T1000 (cell line): ENCODE measurements around the gene DGCR8.

ENCODE experiments used
- DNase-seq: peaks from one replicate; lab custom pipeline; 2025; ENCODE audit warnings: mixed read lengths; lab: John Stamatoyannopoulos, UW

Gene DGCR8

DNA sequence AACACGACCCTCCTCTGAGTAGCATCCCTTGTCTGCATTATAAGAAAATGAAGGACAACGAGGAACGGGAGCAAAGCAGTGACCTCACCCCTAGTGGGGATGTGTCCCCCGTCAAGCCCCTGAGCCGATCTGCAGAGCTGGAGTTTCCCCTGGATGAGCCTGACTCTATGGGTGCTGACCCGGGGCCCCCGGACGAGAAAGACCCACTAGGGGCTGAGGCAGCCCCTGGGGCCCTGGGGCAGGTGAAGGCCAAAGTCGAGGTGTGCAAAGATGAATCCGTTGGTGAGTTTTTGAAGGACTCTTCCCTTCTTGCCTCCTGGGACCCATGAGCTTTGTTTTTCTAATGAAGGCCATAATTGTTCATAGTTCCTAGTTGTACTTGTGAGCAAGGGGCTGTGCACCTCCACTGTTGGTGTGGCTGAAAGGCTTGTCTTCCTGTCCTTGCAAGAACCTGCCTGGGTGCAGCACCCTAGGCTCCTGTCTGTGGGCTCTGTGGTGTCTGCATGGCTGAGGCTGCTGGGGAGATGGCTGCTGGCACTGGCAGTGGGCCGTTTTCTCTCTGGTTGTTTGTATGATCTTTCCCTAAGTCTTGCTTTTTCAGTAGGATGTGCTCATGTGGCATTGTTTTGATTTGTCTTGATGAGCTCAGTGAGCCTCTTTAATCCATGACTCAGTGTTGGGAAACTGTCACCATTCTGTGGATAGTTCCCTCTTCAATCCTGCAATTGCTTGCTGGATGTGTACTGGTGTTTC lies 10.1 kb downstream of the DGCR8 start:
- no peak for DNase-seq

DNA sequence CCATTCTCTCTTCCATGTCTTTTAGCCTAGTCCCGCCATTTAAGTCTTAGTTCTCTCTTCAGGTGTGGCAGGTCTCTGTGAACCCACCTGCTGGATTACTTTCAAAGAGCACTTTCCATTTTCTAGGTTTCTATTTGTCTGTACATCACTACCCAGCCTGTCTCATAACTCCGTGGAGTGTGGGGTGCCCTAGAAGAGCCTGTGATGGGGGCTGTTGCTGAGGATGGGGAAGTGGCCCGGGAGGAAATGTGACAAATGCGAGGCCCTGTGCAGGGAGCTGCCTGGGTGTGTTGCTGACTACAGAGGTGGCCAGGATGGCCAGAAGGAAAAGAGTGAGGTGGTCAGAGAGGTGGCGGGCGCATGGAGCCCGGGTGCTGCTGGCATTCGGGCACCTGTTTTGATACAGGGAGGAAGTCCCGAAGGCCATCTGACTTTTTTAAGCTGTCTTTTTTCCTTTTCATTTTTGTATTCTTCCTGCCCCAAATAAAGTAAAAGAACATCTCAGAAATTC lies 10.7 kb downstream of the DGCR8 start:
- DNase-seq = no peak

DNA sequence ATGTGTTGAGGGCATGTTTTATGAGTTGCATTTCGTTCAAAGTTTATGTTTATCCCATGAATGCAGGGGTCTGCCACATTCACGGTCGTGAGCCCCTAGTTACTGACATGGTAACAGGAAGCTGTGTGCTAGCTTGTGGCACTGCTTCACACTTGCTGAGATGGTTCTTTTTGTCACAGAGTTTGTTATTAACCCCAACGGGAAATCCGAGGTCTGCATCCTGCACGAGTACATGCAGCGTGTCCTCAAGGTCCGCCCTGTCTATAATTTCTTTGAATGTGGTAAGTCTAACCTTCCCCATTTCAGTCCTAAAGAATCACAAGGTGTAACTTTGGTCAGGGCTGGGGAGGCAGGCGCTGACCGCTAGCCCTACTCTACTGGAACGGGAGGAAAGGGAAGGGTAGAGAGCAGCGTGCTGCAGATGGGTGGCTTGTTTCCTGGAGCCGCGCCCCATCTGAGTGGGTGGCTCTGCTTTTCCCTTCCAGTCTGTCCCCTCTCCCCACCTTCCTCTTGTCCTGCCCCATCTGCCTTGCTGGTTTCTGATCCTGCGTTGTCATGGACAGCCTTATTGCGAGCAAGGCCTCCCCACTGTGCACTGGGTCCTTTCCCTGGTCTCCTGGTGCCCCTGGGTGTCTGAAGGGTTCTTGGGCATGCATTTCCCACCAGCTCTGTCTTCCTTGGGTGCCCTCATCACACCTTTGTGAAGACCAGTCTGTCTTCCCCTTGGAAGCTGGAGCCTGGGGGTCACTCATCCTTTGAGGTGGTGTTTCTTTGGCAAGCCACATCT lies 11.8 kb downstream of the DGCR8 start:
- no peak for DNase-seq

DNA sequence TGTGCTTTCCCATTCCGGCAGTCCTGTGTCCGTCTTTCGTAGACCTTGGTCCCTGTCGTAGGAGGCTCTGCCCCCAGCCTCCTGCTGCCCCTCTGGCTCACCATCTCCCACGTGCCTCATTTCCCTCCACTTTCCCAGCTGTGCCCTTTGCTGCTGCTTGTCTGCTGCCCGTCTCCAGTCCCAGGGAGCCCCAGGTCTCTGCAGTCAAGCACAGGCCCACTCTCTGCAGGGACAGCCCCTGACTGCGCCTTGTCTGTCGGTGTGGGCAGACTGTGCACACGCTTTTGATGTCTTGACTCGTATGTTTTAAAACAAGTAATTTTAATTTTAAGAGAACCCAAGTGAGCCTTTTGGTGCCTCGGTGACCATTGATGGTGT lies 12.4 kb downstream of the DGCR8 start:
- no peak for DNase-seq

DNA sequence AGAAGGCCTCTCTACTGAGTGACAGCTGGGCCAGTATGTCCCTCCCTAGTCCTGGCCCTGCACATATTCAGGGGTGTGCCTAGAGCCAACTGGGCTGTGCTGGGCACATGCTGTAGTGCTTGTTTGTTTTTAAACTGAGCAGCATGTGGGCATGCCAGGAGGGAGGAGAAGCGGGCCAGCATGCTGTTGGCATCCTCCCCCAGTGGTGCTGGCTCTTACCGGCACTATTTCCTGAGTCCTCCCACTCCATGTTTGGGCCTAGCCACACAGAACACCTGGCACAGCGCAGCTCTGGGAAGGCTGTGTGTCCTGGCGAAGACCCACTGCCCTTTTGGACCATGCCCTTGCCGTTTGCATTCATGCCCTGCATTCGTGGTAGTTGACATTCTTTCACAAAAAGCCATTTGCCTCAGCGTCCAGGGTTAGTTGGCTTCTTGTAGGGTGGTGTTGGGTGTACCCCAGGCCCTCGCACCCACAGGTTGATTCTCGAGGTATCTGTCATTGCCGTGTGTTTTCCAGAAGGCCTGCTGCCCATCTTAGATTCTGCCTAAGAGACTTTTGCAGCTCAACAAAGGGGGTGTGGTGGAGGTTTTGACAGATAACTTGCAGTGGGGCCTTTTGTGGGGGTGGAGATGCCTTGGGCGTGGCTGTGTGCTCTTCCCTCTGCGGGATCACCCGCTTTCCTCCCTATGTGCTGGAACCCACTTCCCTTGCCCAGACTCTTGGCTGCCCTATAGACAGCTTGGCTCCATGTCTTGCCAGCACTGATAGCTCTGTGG lies 13.6 kb downstream of the DGCR8 start:
- no peak for DNase-seq

DNA sequence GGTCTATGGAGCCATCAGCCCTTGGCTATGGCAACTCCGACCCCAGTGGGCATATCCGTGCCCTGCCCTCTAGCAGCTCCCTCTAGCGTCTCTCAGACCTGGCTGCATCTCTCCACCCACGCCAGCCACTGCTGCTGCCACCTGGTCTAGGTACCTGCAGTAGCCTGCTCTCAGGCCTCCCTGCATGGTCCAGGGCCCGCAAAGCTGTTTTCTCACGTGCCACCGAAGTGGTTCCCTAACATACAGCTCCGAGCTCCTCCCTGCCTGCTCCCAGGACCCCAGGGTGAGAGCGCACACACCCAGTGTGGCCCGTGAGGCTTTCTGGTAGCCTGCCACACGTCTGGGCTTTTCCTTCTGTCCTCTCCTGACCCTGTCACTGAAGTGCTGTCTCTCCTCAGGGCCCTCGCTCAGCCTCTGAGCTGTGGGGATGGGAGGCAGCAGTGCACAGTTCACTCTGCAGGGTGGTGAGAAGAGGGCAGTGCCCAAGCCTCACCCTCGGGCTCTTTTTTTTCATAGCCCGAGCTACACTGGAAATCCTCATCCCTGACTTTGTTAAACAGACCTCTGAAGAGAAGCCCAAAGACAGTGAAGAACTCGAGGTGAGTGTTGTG lies 14.3 kb downstream of the DGCR8 start:
- DNase-seq = no peak

DNA sequence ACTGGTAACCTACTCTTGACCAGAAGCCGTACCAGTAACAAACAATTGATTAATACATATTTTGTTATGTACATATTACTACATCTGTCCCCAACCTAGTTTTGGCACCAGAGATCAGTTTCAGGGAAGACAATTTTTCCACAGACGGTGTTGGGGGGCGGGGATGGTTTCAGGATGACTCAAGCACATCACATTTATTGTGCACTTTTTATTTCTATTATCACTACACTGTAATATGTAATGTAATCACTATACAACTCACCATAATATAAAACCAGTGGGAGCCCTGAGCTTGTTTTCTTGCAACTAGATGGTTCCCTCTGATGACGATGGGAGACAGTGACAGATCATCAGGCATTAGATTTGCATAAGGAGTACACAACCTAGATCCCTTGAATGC lies 15.5 kb downstream of the DGCR8 start:
- no peak for DNase-seq

DNA sequence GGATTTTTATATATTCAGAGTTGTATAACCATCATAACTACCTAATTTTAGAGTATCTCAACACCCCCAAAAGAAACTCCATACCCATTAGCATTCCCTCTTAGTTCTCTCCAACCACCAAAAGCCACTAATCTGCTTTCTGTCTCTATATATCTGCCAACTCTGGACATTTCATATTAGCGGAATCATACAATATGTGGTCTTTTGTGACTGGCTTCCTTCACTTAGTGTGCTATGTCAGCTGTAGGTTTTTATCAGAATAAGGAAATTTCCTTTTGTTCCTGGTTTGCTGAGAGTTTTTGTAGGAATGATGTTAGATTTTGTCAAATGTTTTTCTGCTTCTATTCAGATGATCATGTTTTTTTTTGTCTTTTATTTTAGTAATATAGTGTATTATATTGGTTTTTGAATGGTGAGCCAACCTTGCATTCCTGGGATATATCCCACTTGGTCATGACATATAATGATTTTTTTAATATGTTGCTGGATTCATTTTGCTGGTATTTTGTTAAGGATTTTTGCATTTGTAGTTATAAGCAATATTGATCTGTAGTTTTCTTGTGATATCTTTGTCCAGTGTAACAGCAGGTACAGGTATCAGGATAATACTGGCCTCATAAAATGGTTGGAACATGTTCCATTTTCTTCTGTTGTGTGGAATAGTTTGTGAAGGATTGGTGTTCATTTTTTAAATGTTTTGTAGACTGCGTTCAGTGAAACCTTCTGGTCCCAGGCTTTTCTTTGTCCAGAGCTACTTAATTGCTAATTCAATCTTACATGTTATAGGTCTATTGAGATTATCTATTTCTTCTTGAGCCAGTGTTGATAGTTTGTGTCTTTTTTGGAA lies 16.8 kb downstream of the DGCR8 start:
- no peak for DNase-seq

DNA sequence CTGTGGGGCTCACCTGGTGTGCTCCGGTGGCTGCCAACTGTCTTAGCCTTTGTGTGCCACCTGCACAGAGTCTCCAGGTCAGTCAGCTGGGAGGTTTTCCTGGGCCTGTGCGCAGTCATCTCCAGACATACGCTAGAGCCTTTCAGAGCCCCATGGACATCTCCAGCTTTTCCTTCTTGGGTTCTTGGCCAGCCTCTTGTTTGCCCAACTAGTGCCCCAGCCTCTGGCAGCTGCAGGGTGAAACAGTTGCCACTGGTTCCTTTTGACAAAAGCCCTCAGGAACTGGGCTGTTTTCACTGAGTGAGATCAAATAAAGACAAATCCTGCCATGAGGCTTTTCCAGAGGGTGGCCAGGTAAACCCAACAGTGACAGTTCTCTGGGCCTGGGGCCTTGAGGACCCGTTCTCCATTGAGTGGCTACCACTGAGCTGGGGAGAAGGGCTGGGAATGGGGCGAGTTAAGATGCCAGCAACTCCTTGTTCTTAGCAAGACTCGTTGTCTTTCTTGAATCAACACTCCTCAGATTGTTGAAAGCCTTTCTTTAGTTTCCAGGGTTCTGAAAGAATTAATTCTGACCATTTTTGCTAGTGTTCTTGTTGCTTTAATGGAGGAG lies 19.2 kb downstream of the DGCR8 start:
- DNase-seq = no peak

DNA sequence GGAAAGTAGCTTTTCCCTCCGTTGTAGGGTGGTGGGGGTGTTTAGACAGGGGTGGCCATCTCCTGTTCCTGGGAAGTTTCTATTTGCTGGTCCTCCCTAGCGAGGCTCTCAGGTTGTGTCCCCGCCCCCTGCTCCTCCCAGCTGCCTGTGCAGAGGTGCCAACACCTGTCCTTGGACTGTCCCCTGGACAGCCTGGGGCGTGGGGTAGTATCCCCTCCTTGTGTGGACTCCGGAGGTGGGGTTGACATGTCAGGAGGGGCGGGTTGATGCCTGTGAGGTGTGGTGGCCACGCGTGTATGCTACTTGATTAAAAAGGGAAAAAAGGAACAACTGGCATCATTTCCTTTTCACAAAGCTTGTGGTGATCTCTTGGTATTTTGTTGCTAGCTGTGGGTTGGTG lies 21.6 kb downstream of the DGCR8 start:
- no peak for DNase-seq

DNA sequence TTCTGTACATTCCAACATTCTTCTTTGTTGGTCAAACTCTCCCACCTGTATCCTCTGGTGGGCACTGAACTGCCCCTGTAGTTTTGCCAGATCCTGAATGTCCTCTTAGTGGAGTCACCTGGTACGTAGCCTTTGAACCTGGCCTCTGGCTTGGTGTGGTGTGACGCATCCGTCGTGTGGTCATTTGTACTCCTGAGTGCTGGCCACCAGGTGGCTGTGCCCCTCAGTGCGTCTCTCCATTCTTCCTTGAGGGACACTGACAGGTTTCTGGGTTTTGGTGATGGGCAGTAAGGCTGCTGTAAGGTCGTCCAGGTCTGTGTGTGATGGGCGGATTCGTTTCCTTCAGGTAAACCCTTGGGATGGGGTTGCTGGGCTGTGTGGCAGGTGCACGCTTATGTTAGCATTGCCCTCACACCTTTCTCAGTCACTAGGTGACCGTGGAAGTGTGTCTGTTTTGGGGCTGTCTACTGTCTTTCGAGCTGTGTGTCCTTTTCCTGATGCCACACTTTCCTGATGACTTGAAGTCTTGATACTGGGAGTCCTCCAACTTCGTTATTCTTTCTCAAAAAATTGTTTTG lies 22.3 kb downstream of the DGCR8 start:
- DNase-seq = no peak

DNA sequence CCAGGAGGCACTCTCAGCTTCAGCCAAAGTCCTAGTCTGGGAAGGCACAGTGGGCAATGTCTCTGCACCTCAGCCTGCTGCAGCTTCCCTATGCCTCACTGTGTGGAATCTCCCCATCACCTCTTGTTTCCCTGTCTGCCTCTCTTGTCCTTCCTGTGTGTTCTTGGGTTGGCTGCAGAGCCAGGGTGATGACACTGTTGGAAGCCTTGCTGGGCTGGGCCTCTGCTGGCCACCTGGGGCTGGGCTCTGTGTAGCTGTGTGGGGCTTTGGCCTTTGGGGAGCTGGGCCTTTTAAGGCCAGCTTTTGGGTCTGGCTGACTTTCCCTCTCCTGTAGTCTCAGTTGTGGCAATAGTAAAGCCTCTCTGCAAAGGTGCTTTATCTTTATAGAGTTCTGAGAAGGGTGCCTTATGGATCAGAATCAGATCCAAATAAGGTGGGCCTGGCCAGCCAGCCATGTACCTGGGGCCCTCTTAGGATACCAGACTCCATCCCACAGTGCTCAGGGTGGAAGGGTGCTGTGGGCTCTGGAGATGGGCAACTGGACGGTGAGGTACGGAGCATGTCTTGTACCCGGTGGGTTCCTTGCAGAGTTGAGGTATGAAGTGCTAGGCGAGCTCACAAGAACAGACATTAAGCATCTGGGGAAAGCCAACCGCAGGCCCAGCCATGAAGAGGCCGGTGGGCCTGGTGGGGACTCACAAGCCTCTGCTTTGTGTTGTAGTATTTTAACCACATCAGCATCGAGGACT lies 25.6 kb downstream of the DGCR8 start:
- DNase-seq = no peak

DNA sequence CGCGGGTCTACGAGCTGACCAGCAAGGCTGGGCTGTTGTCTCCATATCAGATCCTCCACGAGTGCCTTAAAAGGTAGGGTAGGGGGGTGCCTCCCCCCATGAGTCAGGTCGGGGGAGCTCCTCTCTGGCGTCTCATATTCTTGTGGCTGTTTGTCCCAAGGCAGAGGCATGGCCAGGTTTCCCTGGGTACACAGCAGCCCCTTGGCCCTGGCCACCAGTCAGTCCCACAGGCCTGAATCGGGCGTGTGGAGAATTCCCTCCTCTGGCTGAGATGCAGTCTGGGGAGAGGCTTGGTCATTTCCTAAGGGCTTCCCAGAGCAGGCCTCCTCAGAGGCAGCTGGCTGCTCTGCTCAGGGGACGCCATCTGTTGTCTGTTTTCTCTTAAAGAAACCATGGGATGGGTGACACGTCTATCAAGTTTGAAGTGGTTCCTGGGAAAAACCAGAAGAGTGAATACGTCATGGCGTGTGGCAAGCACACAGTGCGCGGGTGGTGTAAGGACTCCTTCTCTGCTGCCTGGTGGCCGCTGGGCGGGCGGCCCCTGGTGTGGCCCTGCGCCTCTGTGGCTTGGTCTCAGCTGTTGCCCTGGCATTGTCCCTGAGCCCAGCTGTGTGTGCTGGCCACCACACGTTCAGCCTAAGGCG lies 26.3 kb downstream of the DGCR8 start:
- no peak for DNase-seq

DNA sequence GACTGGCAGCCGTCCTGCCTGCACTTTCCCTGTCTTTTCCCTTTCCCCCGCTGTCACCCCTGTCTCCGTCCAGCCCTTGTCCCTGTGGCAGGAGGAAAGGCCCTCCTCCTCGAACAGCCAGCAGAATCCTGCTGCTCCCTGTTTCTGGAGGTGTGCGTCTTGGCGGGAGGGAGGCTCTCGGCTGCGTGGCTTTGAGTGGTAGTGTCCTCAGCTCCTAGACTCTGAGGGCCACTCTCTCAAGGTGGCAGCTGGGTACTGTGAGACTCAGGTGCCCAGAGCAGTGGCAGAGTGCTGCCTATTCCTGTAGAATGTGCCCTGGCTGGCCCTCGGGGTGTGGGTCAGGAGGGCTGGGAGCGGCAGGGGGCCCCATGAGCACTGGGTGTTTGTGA lies 26.8 kb downstream of the DGCR8 start:
- DNase-seq = no peak

DNA sequence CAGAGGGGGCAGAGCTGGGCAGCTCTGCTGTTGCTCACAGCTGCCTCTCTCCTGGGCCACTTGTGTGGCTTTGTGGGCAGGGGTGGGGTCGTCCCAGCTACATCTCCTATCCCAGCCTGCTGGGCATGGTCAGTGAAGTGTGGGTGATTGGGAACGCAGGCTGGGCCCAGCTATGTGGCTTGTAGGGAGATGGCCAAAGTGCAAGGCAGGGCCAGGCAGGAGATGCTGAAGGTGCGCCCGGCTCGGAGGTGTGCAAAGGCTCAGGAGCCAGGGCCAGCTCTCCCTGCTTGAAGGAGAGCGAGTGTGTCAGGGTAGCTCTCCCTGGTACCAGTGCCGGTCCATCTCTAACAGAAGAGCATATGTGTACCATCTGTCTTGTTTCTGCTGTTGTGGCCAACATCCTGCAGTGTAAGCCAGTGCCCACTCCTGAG lies 27.4 kb downstream of the DGCR8 start:
- DNase-seq = no peak

DNA sequence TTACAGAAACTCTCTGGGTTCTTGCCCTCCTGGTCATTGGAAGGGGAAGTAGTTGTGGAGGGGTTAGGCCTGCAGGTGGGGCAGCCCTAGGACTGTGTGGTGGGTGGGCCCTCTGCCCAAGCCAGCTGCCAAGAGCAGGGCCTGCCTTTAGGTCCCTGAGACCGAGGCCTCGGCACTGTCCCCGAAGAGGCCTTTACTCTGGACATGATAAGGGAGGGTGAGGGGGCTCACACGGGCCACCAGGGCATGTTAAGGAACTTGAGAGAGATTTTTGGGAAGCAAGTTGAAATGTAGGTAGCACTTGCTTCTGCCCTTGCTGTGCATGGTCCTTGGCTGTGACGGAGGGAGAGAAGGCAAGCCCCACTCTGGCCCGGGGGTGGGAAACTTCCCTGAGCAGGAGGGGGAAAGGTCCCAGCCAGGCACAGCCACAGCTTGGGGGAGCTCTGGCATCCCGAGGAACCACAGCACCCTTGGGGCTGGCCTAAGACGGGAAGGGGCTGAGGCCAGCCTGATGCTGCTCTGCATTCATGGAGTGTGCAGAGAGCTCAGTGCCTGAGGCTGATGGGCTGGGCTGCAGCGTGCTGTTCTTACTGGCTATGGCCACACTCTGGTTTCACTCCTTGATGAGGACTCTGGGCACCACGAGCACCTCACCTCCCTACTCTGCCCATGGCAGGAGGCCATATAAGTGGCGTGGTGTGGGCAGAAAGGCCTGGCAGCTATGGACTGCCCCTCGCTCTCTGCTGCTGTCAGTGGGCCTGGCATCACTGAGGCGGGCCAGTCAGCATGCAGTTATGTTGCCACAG lies 28.1 kb downstream of the DGCR8 start:
- DNase-seq = no peak

DNA sequence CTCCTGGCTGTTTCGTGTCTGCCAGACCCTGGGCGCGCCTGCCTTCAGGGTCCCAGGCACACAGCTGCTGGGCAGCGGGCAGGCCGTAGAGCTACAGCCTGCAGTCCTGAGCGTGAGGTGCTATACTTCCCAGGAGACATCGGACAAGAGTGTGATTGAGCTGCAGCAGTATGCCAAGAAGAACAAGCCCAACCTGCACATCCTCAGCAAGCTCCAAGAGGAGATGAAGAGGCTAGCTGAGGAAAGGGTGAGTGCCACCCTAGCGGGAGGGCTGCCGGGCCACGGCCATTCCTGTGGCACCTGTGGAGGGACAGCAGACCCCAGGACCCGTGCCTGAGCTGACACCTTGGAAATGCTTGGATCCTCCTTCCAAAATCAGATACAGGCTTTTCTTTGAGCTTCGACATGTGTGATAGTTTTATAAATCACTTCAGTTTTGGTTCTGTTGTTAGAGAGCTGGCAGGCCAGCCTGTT lies 28.8 kb downstream of the DGCR8 start:
- no peak for DNase-seq
